GM23338 (cell line): ENCODE data around the gene HLA-DPA1.
A peak's percentile ranks its signal among the peaks of the same experiment; 100 is the strongest.

ENCODE experiments used
- CREB1 ChIP-seq: fragments of 250-450 bp; sonication (Bioruptor Pico); IDR thresholded peaks from 2 replicates; pipeline ENCODE4 v1.5.0; 2020; ENCODE audit warnings: low read depth, mild to moderate bottlenecking, moderate library complexity
- CTCF ChIP-seq, 2 experiments: fragments of 200-600 bp in 1 of 2; sonication (generic) in 1 of 2; conservative IDR thresholded peaks; 2 replicates each; pipeline versions ENCODE4 v1.5.1 to v1.6.1; 2016 to 2017; ENCODE audit warnings: antibody characterized with exemption in 2 of 2, low read depth in 2 of 2, mild to moderate bottlenecking in 2 of 2, moderate library complexity in 1 of 2
- EZH2 ChIP-seq: fragments of 200-600 bp; sonication (generic); IDR thresholded peaks from one replicate; pipeline ENCODE4 v1.8.0; 2017; ENCODE audit warnings: antibody characterized with exemption, mild to moderate bottlenecking, low read depth; ENCODE audit not compliant: unreplicated experiment
- EZH2phosphoT487 ChIP-seq: fragments of 200-600 bp; sonication (generic); IDR thresholded peaks from one replicate; pipeline ENCODE4 v1.8.1; 2018; ENCODE audit warnings: antibody characterized with exemption; ENCODE audit not compliant: unreplicated experiment
- JUNB ChIP-seq: IDR thresholded peaks from one replicate; pipeline ENCODE4 v1.6.1; 2016; ENCODE audit warnings: antibody characterized with exemption; ENCODE audit not compliant: unreplicated experiment
- POLR2AphosphoS5 ChIP-seq: IDR thresholded peaks from 2 replicates; pipeline ENCODE4 v1.6.1; 2016; ENCODE audit warnings: antibody characterized with exemption, low read depth
- ZNF114 ChIP-seq: fragments of 250-450 bp; sonication (Bioruptor Pico); IDR thresholded peaks from 2 replicates; pipeline ENCODE4 v1.5.0; 2020; ENCODE audit warnings: mild to moderate bottlenecking, moderate library complexity
- ZNF462 ChIP-seq: fragments of 250-450 bp; sonication (Bioruptor Pico); IDR thresholded peaks from 2 replicates; pipeline ENCODE4 v1.5.0; 2020; ENCODE audit warnings: mild to moderate bottlenecking, moderate library complexity
- TF ChIP-seq, protein P1 (sequence below): IDR thresholded peaks from one replicate; pipeline ENCODE4 v1.6.1; 2018; ENCODE audit warnings: antibody characterized with exemption; ENCODE audit not compliant: unreplicated experiment

DNA sequence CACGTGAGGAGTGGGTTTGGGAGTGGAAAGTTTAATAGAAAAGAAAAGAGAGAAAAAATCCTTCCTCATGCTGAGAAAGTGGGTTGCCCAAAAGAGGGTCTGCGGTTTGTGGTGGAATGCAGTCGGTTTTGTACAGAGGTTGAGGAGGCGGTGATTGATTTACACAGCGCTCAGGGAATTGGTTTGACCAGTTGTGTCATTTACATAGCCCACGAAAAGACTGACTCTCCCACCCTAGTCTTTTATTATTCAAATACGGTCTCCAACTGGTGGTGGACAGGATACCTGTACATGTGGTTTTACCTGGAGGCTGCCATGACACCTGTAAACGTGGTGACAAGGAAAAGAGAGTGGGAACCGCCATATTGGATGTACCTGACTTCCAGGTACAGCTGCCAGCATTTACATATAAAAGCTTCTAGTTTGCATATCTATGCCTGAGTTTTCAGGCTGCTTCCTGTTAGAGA, 44.4 kb upstream of the HLA-DPA1 start:
- peak; percentile 32; the same call in 1 of the 2 replicates for TF ChIP-seq POLR2AphosphoS5
- TF ChIP-seq ZNF462 (CRISPR knock-in tag) = no peak
- TF ChIP-seq EZH2 = no peak
- no peak for TF ChIP-seq EZH2phosphoT487
- TF ChIP-seq CTCF (conservative IDR thresholded peaks at IDR 0.05; ENCODE audit: low read depth in 2 of 2) = no peak
- no peak for TF ChIP-seq ZNF114
- TF ChIP-seq, protein P1, sequence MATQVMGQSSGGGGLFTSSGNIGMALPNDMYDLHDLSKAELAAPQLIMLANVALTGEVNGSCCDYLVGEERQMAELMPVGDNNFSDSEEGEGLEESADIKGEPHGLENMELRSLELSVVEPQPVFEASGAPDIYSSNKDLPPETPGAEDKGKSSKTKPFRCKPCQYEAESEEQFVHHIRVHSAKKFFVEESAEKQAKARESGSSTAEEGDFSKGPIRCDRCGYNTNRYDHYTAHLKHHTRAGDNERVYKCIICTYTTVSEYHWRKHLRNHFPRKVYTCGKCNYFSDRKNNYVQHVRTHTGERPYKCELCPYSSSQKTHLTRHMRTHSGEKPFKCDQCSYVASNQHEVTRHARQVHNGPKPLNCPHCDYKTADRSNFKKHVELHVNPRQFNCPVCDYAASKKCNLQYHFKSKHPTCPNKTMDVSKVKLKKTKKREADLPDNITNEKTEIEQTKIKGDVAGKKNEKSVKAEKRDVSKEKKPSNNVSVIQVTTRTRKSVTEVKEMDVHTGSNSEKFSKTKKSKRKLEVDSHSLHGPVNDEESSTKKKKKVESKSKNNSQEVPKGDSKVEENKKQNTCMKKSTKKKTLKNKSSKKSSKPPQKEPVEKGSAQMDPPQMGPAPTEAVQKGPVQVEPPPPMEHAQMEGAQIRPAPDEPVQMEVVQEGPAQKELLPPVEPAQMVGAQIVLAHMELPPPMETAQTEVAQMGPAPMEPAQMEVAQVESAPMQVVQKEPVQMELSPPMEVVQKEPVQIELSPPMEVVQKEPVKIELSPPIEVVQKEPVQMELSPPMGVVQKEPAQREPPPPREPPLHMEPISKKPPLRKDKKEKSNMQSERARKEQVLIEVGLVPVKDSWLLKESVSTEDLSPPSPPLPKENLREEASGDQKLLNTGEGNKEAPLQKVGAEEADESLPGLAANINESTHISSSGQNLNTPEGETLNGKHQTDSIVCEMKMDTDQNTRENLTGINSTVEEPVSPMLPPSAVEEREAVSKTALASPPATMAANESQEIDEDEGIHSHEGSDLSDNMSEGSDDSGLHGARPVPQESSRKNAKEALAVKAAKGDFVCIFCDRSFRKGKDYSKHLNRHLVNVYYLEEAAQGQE = no peak
- no peak for TF ChIP-seq JUNB
- TF ChIP-seq CREB1 (CRISPR knock-in tag) = 0 out of 2 replicates have a peak, but pooled peaks have one; percentile 5
